Body of pancreas (tissue), 4 donors: ENCODE measurements around the gene RGS16. TPM values are rescaled to one million over a fixed set of nuclear protein-coding genes. Genes with fewer than 3 reads are reported as not detected.

Experiments used
- ATAC-seq: fragments of 150-250 bp; one replicate; pipeline ENCODE4 v1.9.1; 2016
- DNase-seq, 4 donors: peaks; one replicate each; pipeline ENCODE4 v3.0.0-alpha.2; 2019
- H3K27ac ChIP-seq, 4 donors: fragments of 200-600 bp; sonication (generic); 1 replicate in 3 of 4; 2 replicates in 1 of 4; pipeline versions ENCODE4 v1.5.1 to v1.6.1; 2016 to 2019; ENCODE audit warnings: mild to moderate bottlenecking in 1 of 4, mixed read lengths in 1 of 4, moderate library complexity in 1 of 4
- H3K27me3 ChIP-seq, 2 donors: fragments of 200-600 bp; sonication (generic); one replicate each; pipeline ENCODE4 v1.6.0; 2016; ENCODE audit warnings: mild to moderate bottlenecking in 1 of 2
- H3K36me3 ChIP-seq, 2 donors: fragments of 200-600 bp; sonication (generic); replicated peaks in 1 of 2; 2 replicates each; pipeline ENCODE4 v1.5.1; 2016; ENCODE audit warnings: low read depth in 2 of 2; ENCODE audit not compliant: insufficient read depth in 1 of 2
- H3K4me1 ChIP-seq: fragments of 200-600 bp; sonication (generic); one replicate; pipeline ENCODE4 v1.6.0; 2016
- H3K4me3 ChIP-seq, 2 donors: fragments of 200-600 bp; sonication (generic); 1 replicate in 1 of 2; 2 replicates in 1 of 2; pipeline ENCODE4 v1.5.1; 2016 to 2019
- H3K9me3 ChIP-seq, 3 donors: fragments of 200-600 bp; sonication (generic); 1 replicate in 2 of 3; 2 replicates in 1 of 3; pipeline ENCODE4 v1.5.1; 2016
- CTCF ChIP-seq, 7 experiments: fragments of 450-650 bp in 4 of 7; fragments of 200-600 bp in 3 of 7; sonication (generic) in 3 of 7; IDR thresholded peaks; one replicate each; pipeline ENCODE4 v1.5.1; 2016 to 2019; ENCODE audit warnings: antibody characterized with exemption in 7 of 7
- POLR2A ChIP-seq, 3 donors: fragments of 450-650 bp; IDR thresholded peaks; one replicate each; pipeline ENCODE4 v1.6.1; 2016; ENCODE audit warnings: antibody characterized with exemption in 3 of 3, mild to moderate bottlenecking in 2 of 3
- WGBS, 2 donors: methylation state at CpG; one replicate each; pipeline ENCODE4 v1.1.5; 2017; 5-methylcytosine and 5-hydroxymethylcytosine counted together
- intact Hi-C: fragments of 100-400 bp; cut with DNase I; formaldehyde crosslinking; loops from one replicate; pipeline ENCODE4 v1.15.1; 2023
- total RNA-seq, 2 donors: library from RNA; depleted of rRNA; stranded (reverse); fragments of >200 nt; gene quantifications; one replicate each; pipeline ENCODE4 v1.1.0, GENCODE V29; 2016

The RGS16 gene
- total RNA-seq, 2 donors from 2014 or later: 2.6 to 3.9 TPM

GRCh38 chr1:182628657-182629056, 24.5 kb upstream of the RGS16 start:
- WGBS, 2 donors: 96% methylated on average over 1 of the region's 1 CpG
- intact Hi-C loops: no loop called here

GRCh38 chr1:182627622-182628021, 23.4 kb upstream of the RGS16 start:
- no peaks in the 10 kb centered on the region for H3K9me3 ChIP-seq
- DNase-seq: no peak
- no peaks in the 10 kb centered on the region for H3K36me3 ChIP-seq
- no peaks in the 10 kb centered on the region for H3K4me1 ChIP-seq
- peaks cover 0 to 4% of the 10 kb centered on the region in 2 donors for H3K27me3 ChIP-seq
- H3K27ac ChIP-seq: no peak overlapping the region
- WGBS, 2 donors: 72 to 85% methylated on average over 2 of the region's 2 CpGs
- TF ChIP-seq CTCF (IDR thresholded peaks at IDR 0.05): no peak
- TF ChIP-seq POLR2A (IDR thresholded peaks at IDR 0.05): no peak
- intact Hi-C loops: no loop called here
- no peak overlapping the region for H3K4me3 ChIP-seq
- no peak for ATAC-seq

More at GRCh38 chr1:182628657-182629056, 24.5 kb upstream of the RGS16 start:
- no peak for DNase-seq
- Histone ChIP-seq H3K27ac (no peak overlapping the region), H3K36me3 (no peaks in the 10 kb centered on the region), H3K9me3 (no peaks in the 10 kb centered on the region), H3K27me3 (peaks cover 0 to 4% of the 10 kb centered on the region in 2 donors), H3K4me1 (no peaks in the 10 kb centered on the region), H3K4me3 (no peak overlapping the region)
- no peak for ATAC-seq
- TF ChIP-seq POLR2A (IDR thresholded peaks at IDR 0.05) (no peak), CTCF (IDR thresholded peaks at IDR 0.05) (no peak)

GRCh38 chr1:182626527-182626926, 22.3 kb upstream of the RGS16 start:
- TF ChIP-seq POLR2A (IDR thresholded peaks at IDR 0.05) (no peak), CTCF (IDR thresholded peaks at IDR 0.05) (no peak)
- Histone ChIP-seq H3K36me3 (no peaks in the 10 kb centered on the region), H3K9me3 (no peaks in the 10 kb centered on the region), H3K27ac (no peak overlapping the region), H3K4me1 (no peaks in the 10 kb centered on the region), H3K27me3 (peaks cover 0 to 4% of the 10 kb centered on the region in 2 donors), H3K4me3 (no peak overlapping the region)
- WGBS, 2 donors: 38 to 50% methylated on average over 1 of the region's 1 CpG
- intact Hi-C loops: no loop called here
- no peak for DNase-seq
- ATAC-seq: no peak

- Histone ChIP-seq H3K36me3 (no peaks in the 10 kb centered on the region), H3K27me3 (peaks cover 0 to 4% of the 10 kb centered on the region in 2 donors), H3K4me3 (no peak overlapping the region), H3K9me3 (no peaks in the 10 kb centered on the region), H3K4me1 (no peaks in the 10 kb centered on the region), H3K27ac (no peak overlapping the region)
- no peak for TF ChIP-seq POLR2A (IDR thresholded peaks at IDR 0.05)
- no peak for TF ChIP-seq CTCF (IDR thresholded peaks at IDR 0.05)
- intact Hi-C loops: no loop called here
- DNase-seq (no peak), ATAC-seq (no peak)
- 41 to 72% methylated on average over 1 of the region's 1 CpG for WGBS, 2 donors
Observed at GRCh38 chr1:182625719-182626504, 21.7 kb upstream of the RGS16 start.

GRCh38 chr1:182625024-182625423, 20.8 kb upstream of the RGS16 start:
- H3K27me3 ChIP-seq: peaks cover 0 to 4% of the 10 kb centered on the region in 2 donors
- H3K9me3 ChIP-seq: no peaks in the 10 kb centered on the region
- ATAC-seq: no peak
- no peaks in the 10 kb centered on the region for H3K36me3 ChIP-seq
- no peak overlapping the region for H3K4me3 ChIP-seq
- intact Hi-C loops: no loop called here
- no peaks in the 10 kb centered on the region for H3K4me1 ChIP-seq
- WGBS, 2 donors: 68 to 83% methylated on average over 3 of the region's 3 CpGs
- no peak for TF ChIP-seq CTCF (IDR thresholded peaks at IDR 0.05)
- no peak for TF ChIP-seq POLR2A (IDR thresholded peaks at IDR 0.05)
- H3K27ac ChIP-seq: no peak overlapping the region
- DNase-seq: no peak
